ENCODE results near the gene NANOS3. TPM values are rescaled to one million over a fixed set of nuclear protein-coding genes. Genes with fewer than 3 reads are reported as not detected.

The NANOS3 gene
- total and polyA plus RNA-seq, 2 of the 13 experiments (the other 11 are each of a cell fraction or from before 2014, with no cell fraction given), result 0.21 TPM; not detected in 1

DNA sequence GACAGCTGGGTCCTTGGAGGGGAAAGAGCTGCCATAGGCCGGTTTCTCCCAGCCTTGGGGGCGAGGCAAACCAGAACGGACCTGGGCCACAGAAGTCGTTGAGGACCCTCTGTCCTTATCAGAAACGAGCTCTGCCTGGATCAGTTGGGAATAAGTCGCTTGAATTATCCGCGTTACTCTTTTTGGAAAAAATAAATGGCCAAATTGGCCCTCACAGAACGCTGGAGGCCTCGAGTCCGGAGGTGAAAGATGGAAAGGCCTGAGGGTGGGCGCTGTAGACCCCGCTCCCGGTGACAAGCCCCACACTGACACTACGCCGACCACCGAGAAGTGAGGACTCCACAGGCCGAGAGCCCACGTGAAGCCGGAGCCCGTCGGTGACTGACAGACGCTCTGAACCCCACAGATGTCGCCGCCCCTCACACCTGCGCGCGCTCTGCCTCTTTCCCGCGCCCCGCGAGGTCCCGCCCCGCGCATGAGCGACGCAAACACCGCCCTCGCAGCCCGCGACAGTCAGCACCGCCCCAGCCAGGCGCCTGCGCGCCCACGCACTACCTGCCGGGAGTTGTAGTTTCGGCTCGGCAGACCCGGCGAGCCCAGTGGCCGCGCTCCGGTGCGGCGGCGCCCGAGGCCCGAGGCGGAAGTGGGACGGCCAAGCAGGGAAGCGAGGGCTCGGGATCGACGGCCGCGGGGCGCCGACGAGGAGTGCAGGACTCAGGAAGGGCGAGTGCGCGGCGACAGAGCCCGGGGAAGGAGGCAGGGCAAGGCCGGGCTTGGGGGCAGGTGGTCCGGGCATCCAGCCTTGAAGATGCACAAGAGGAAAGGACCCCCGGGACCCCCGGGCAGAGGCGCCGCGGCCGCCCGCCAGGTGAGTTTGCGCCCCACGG is 28.9 kb downstream of the NANOS3 start, which contains the start of the genes BRME1 and CC2D1A (continued):
- TF ChIP-seq GLMP (CRISPR knock-in tag; IDR thresholded peaks at IDR 0.05; ENCODE audit: borderline replicate concordance) (no peak), SP2 (CRISPR knock-in tag; IDR thresholded peaks at IDR 0.05) (peak; percentile 77), XRCC5 (optimal IDR thresholded peaks at IDR 0.05; ENCODE audit: low read length) (no peak), MEF2D (CRISPR knock-in tag; IDR thresholded peaks at IDR 0.05) (0 out of 2 replicates have a peak, but pooled peaks have one; percentile 18), ZNF570 (CRISPR knock-in tag; IDR thresholded peaks at IDR 0.05; ENCODE audit: borderline replicate concordance) (no peak), SMARCC2 (IDR thresholded peaks at IDR 0.05) (no peak), ZNF563 (CRISPR knock-in tag; IDR thresholded peaks at IDR 0.05) (peak; percentile 86; the same call in 1 of the 2 replicates), DNMT1 (CRISPR knock-in tag; IDR thresholded peaks at IDR 0.05) (no peak), GTF3A (CRISPR knock-in tag; conservative IDR thresholded peaks at IDR 0.05) (no peak), MAF1 (CRISPR knock-in tag; IDR thresholded peaks at IDR 0.05; ENCODE audit: borderline replicate concordance) (no peak), ONECUT2 (CRISPR knock-in tag; IDR thresholded peaks at IDR 0.05) (no peak), ISL2 (CRISPR knock-in tag; IDR thresholded peaks at IDR 0.05) (peak; percentile 58; the same call in 1 of the 2 replicates), LBX2 (CRISPR knock-in tag; IDR thresholded peaks at IDR 0.05; ENCODE audit: borderline replicate concordance) (no peak), KLF16 (CRISPR knock-in tag; IDR thresholded peaks at IDR 0.05) (peak in 1 of 2 experiments; percentile 72; a peak in 2 of 4 replicates), CENPX (CRISPR knock-in tag; IDR thresholded peaks at IDR 0.05) (no peak), ZSCAN9 (CRISPR knock-in tag; IDR thresholded peaks at IDR 0.05; ENCODE audit: borderline replicate concordance) (no peak; the same call in 1 of the 2 replicates), DMAP1 (CRISPR knock-in tag; IDR thresholded peaks at IDR 0.05) (peak; percentile 58; the same call in 1 of the 2 replicates), ZFP62 (CRISPR knock-in tag; IDR thresholded peaks at IDR 0.05) (no peak), ZNF543 (CRISPR knock-in tag; IDR thresholded peaks at IDR 0.05) (no peak), PRDM15 (CRISPR knock-in tag; IDR thresholded peaks at IDR 0.05) (0 out of 2 replicates have a peak, but pooled peaks have one; percentile 44)
- TF ChIP-seq, protein P1, sequence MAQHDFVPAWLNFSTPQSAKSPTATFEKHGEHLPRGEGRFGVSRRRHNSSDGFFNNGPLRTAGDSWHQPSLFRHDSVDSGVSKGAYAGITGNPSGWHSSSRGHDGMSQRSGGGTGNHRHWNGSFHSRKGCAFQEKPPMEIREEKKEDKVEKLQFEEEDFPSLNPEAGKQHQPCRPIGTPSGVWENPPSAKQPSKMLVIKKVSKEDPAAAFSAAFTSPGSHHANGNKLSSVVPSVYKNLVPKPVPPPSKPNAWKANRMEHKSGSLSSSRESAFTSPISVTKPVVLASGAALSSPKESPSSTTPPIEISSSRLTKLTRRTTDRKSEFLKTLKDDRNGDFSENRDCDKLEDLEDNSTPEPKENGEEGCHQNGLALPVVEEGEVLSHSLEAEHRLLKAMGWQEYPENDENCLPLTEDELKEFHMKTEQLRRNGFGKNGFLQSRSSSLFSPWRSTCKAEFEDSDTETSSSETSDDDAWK (CRISPR knock-in tag; IDR thresholded peaks at IDR 0.05), result no peak
- TF ChIP-seq, protein P2, sequence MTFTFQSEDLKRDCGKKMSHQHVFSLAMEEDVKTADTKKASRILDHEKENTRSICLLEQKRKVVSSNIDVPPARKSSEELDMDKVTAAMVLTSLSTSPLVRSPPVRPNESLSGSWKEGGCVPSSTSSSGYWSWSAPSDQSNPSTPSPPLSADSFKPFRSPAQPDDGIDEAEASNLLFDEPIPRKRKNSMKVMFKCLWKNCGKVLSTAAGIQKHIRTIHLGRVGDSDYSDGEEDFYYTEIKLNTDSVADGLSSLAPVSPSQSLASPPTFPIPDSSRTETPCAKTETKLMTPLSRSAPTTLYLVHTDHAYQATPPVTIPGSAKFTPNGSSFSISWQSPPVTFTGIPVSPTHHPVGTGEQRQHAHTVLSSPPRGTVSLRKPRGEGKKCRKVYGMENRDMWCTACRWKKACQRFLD (CRISPR knock-in tag; IDR thresholded peaks at IDR 0.05; ENCODE audit: borderline replicate concordance), result no peak

All from HepG2 (cell line).